IMR-90 (cell line): Measurements from ENCODE around the gene MOV10L1. TPM values are rescaled to one million over a fixed set of nuclear protein-coding genes. Genes with fewer than 3 reads are reported as not detected.
A peak's percentile ranks its signal among the peaks of the same experiment; 100 is the strongest.

Experiments used
- ATAC-seq: fragments of 200-7000 bp; cut with Tn5 transposase; 2 replicates; pipeline ENCODE4 v1.9.1; 2020; ENCODE audit warnings: low read depth, mild to moderate bottlenecking, moderate library complexity
- BruUV-seq: library from RNA; stranded (reverse); fragments of 400-500 nt; replicated peaks from 2 replicates; lab custom pipeline; 2021; lab: Mats Ljungman, UMichigan
- CTCF ChIA-PET: fragments of 300-600 bp; formaldehyde crosslinking; extraction: SDS; loops from one replicate; lab custom pipeline; 2021; ENCODE audit warnings: antibody characterized with exemption; lab: Yijun Ruan, JAX
- POLR2A ChIA-PET: fragments of 300-600 bp; sonication (Branson Sonifier 250); formaldehyde crosslinking; loops from one replicate; lab custom pipeline; 2022; ENCODE audit warnings: antibody characterized with exemption; ENCODE audit not compliant: unreplicated experiment; lab: Charles Lee
- DNase-seq: peaks from one replicate; pipeline ENCODE4 v3.0.0; 2013
- H2AFZ ChIP-seq: replicated peaks from 2 replicates; pipeline ENCODE3; 2013; ENCODE audit warnings: low read length, mild to moderate bottlenecking; ENCODE audit not compliant: poor library complexity
- H2AK5ac ChIP-seq: 2 replicates; pipeline ENCODE4 v1.6.1; 2013; ENCODE audit warnings: low read depth, low read length, inconsistent platforms
- H2AK9ac ChIP-seq: replicated peaks from 2 replicates; pipeline ENCODE3; 2013; ENCODE audit warnings: mild to moderate bottlenecking, low read depth, low read length, moderate library complexity; ENCODE audit not compliant: poor library complexity
- H2BK120ac ChIP-seq: 2 replicates; pipeline ENCODE4 v1.6.1; 2013; ENCODE audit warnings: low read depth, low read length, inconsistent platforms
- H2BK15ac ChIP-seq: 3 replicates; pipeline ENCODE4 v1.6.1; 2013; ENCODE audit warnings: low read depth, low read length, inconsistent platforms
- H2BK20ac ChIP-seq: 2 replicates; pipeline ENCODE4 v1.6.1; 2013; ENCODE audit warnings: low read depth, mild to moderate bottlenecking, inconsistent platforms, low read length, moderate library complexity
- H2BK5ac ChIP-seq: 2 replicates; pipeline ENCODE4 v1.6.1; 2013; ENCODE audit warnings: mild to moderate bottlenecking, low read depth, low read length, inconsistent platforms; ENCODE audit not compliant: poor library complexity, severe bottlenecking
- H3K14ac ChIP-seq: replicated peaks from 2 replicates; pipeline ENCODE4 v1.6.1; 2013; ENCODE audit warnings: low read depth, low read length, inconsistent platforms
- H3K18ac ChIP-seq: 2 replicates; pipeline ENCODE4 v1.6.1; 2013; ENCODE audit warnings: low read depth, low read length, control low read depth
- H3K23ac ChIP-seq: 2 replicates; pipeline ENCODE4 v1.6.1; 2013; ENCODE audit warnings: low read depth, low read length, inconsistent platforms
- H3K27ac ChIP-seq: 2 replicates; pipeline ENCODE4 v1.5.1; 2013; ENCODE audit warnings: mild to moderate bottlenecking, control low read depth, low read length; ENCODE audit not compliant: insufficient read depth
- H3K27me3 ChIP-seq: 2 replicates; pipeline ENCODE4 v1.6.1; 2013; ENCODE audit warnings: low read length; ENCODE audit not compliant: control insufficient read depth, insufficient read depth
- H3K36me3 ChIP-seq: 2 replicates; pipeline ENCODE4 v1.6.1; 2013; ENCODE audit warnings: low read length, mixed read lengths; ENCODE audit not compliant: control insufficient read depth, insufficient read depth
- H3K4ac ChIP-seq: 2 replicates; pipeline ENCODE4 v1.6.1; 2013; ENCODE audit warnings: low read depth, low read length, inconsistent platforms
- H3K4me1 ChIP-seq: 2 replicates; pipeline ENCODE4 v1.6.1; 2013; ENCODE audit warnings: low read length, mixed read lengths; ENCODE audit not compliant: control insufficient read depth, insufficient read depth
- H3K4me2 ChIP-seq: 2 replicates; pipeline ENCODE4 v1.6.1; 2013; ENCODE audit warnings: low read depth, mild to moderate bottlenecking, control low read depth, low read length, moderate library complexity
- H3K4me3 ChIP-seq: 2 replicates; pipeline ENCODE4 v1.5.1; 2013; ENCODE audit warnings: low read depth, mild to moderate bottlenecking, control low read depth, low read length, moderate library complexity; ENCODE audit not compliant: insufficient read depth
- H3K56ac ChIP-seq: 2 replicates; pipeline ENCODE4 v1.6.1; 2013; ENCODE audit warnings: low read length, inconsistent platforms; ENCODE audit not compliant: insufficient read depth; ENCODE audit errors: extremely low read depth
- H3K79me1 ChIP-seq, 2 experiments: 2 replicates each; pipeline ENCODE4 v1.6.1; 2013; ENCODE audit warnings: low read length in 2 of 2, inconsistent platforms in 1 of 2, low read depth in 1 of 2
- H3K9ac ChIP-seq: 2 replicates; pipeline ENCODE4 v1.6.1; 2013; ENCODE audit warnings: low read depth, low read length, control low read depth
- H3K9me1 ChIP-seq: 2 replicates; pipeline ENCODE4 v1.6.1; 2013; ENCODE audit warnings: low read length, inconsistent platforms; ENCODE audit not compliant: insufficient read depth
- H3K9me3 ChIP-seq: 2 replicates; pipeline ENCODE4 v1.6.1; 2013; ENCODE audit warnings: low read length; ENCODE audit not compliant: control insufficient read depth, insufficient read depth
- H4K20me1 ChIP-seq: 2 replicates; pipeline ENCODE4 v1.6.1; 2013; ENCODE audit warnings: low read length, inconsistent platforms; ENCODE audit not compliant: insufficient read depth
- H4K5ac ChIP-seq: 2 replicates; pipeline ENCODE4 v1.6.1; 2013; ENCODE audit warnings: mild to moderate bottlenecking, low read depth, low read length, control low read depth
- H4K8ac ChIP-seq, 2 experiments: 2 replicates each; pipeline ENCODE4 v1.6.1; 2013; ENCODE audit warnings: low read depth in 2 of 2, low read length in 2 of 2, control low read depth in 1 of 2, inconsistent platforms in 1 of 2
- H4K91ac ChIP-seq: 2 replicates; pipeline ENCODE4 v1.6.1; 2013; ENCODE audit warnings: low read depth, low read length, inconsistent platforms; ENCODE audit not compliant: insufficient read depth
- BHLHE40 ChIP-seq: fragments of 150-350 bp; IDR thresholded peaks from 2 replicates; pipeline ENCODE4 v1.6.1; 2016; ENCODE audit warnings: mild to moderate bottlenecking, low read depth, low read length
- CEBPB ChIP-seq: IDR thresholded peaks from 2 replicates; pipeline ENCODE4 v1.6.1; 2012; ENCODE audit warnings: low read depth, low read length, improper control_type of control experiment
- CHD1 ChIP-seq: IDR thresholded peaks from 2 replicates; pipeline ENCODE4 v1.6.1; 2012; ENCODE audit warnings: low read depth, low read length, improper control_type of control experiment
- CTCF ChIP-seq: conservative IDR thresholded peaks from 2 replicates; pipeline ENCODE4 v1.5.1; 2012; ENCODE audit warnings: mild to moderate bottlenecking, low read depth, low read length, improper control_type of control experiment
- FOS ChIP-seq: fragments of 150-350 bp; IDR thresholded peaks from 2 replicates; pipeline ENCODE4 v1.6.1; 2016; ENCODE audit warnings: low read depth, low read length
- MAZ ChIP-seq: IDR thresholded peaks from 2 replicates; pipeline ENCODE4 v1.6.1; 2012; ENCODE audit warnings: low read depth, mild to moderate bottlenecking, low read length, improper control_type of control experiment, moderate library complexity, borderline replicate concordance
- MXI1 ChIP-seq: IDR thresholded peaks from 2 replicates; pipeline ENCODE4 v1.6.1; 2012; ENCODE audit warnings: low read depth, mild to moderate bottlenecking, low read length, moderate library complexity, borderline replicate concordance
- POLR2A ChIP-seq: IDR thresholded peaks from 2 replicates; pipeline ENCODE4 v1.6.1; 2012; ENCODE audit warnings: mild to moderate bottlenecking, low read depth, low read length
- RAD21 ChIP-seq: IDR thresholded peaks from 2 replicates; pipeline ENCODE4 v1.6.1; 2012; ENCODE audit warnings: low read length, improper control_type of control experiment
- RCOR1 ChIP-seq: IDR thresholded peaks from 2 replicates; pipeline ENCODE4 v1.6.1; 2012; ENCODE audit warnings: mild to moderate bottlenecking, low read length, improper control_type of control experiment; ENCODE audit not compliant: insufficient replicate concordance
- RFX5 ChIP-seq: IDR thresholded peaks from 2 replicates; pipeline ENCODE4 v1.8.0; 2012; ENCODE audit warnings: low read depth, mild to moderate bottlenecking, low read length, moderate library complexity
- WGBS, 2 experiments: methylation state at CpG; one replicate each; pipeline versions ENCODE4 v1.1.5 to v1.1.7; 2013; ENCODE audit warnings: missing lambda C conversion rate in 2 of 2; ENCODE audit not compliant: insufficient read length in 1 of 2; ENCODE audit errors: extremely low coverage in 2 of 2; 5-methylcytosine and 5-hydroxymethylcytosine counted together
- dilution Hi-C: fragments of 300-500 bp; cut with HindIII; formaldehyde crosslinking; loops from one replicate; pipeline ENCODE4 v1.14.3; 2018; ENCODE audit warnings: low sequenced_read_pairs; ENCODE audit not compliant: unreplicated experiment
- in situ Hi-C: fragments of 300-500 bp; cut with MboI; formaldehyde crosslinking; loops from 3 replicates; pipeline ENCODE4 v1.14.3; 2019; ENCODE audit warnings: low sequenced_read_pairs, inconsistent platforms, mixed read lengths
- intact Hi-C: fragments of 100-400 bp; cut with micrococcal nuclease; formaldehyde crosslinking; loops from 2 replicates; pipeline ENCODE4 v1.10.0; 2022
- polyA plus RNA-seq, 3 experiments: library from polyadenylated mRNA; depleted of rRNA; stranded (reverse); fragments of >200 nt; gene quantifications; 2 replicates each; pipeline ENCODE4 v1.2.3, GENCODE V29; 2012; ENCODE audit warnings: low replicate concordance in 1 of 3
- total RNA-seq: library from RNA; depleted of rRNA; stranded (reverse); fragments of >200 nt; gene quantifications from 2 replicates; pipeline ENCODE4 v1.2.3, GENCODE V29; 2012

MOV10L1 gene
- total and polyA plus RNA-seq, 2 of the 4 experiments (the other 2 are of a cell fraction) = 0.72 to 1.4 TPM

GRCh38 chr22:50085211-50085972 is 4.4 kb upstream of the MOV10L1 start, which contains the start of gene MLC1:
TSS of gene MLC1 (minus strand) at chr22:50085426. CDS start at chr22:50084902, 524 bp downstream.
- H2BK15ac ChIP-seq = peak within 1 kb of the TSS; percentile 25; the same call in 1 of the 3 replicates
- peak within 1 kb of the TSS in 1 of 2 experiments; percentile 31; a peak in 1 of 4 replicates for H4K8ac ChIP-seq
- no peaks in the 10 kb centered on the region for H4K20me1 ChIP-seq
- no peak within 1 kb of the TSS for H4K91ac ChIP-seq
- H2BK5ac ChIP-seq = no peak within 1 kb of the TSS
- TF ChIP-seq CHD1 = no peak
- TF ChIP-seq FOS = no peak
- TF ChIP-seq POLR2A = no peak
- no peak for TF ChIP-seq CEBPB
- TF ChIP-seq RCOR1 = no peak
- TF ChIP-seq MXI1 = no peak
- TF ChIP-seq RAD21 = no peak
- TF ChIP-seq RFX5 = no peak
- TF ChIP-seq CTCF = no peak
- no peak for TF ChIP-seq BHLHE40
- no peak for TF ChIP-seq MAZ
- peak within 1 kb of the TSS; percentile 46; the same call in 1 of the 2 replicates for H2BK20ac ChIP-seq
- H2BK120ac ChIP-seq = no peak within 1 kb of the TSS
- H3K79me1 ChIP-seq = no peaks in the 10 kb centered on the region
- no peak for ATAC-seq
- H3K36me3 ChIP-seq = no peaks in the 10 kb centered on the region
- H2AK9ac ChIP-seq = peak within 1 kb of the TSS; percentile 48
- H2AFZ ChIP-seq = peak within 1 kb of the TSS; percentile 44
- no peak within 1 kb of the TSS for H3K56ac ChIP-seq
- no TSS peak for BruUV-seq
- no peak within 1 kb of the TSS for H3K23ac ChIP-seq
- in situ Hi-C loops (no loop called here), dilution Hi-C loops (no loop called here), intact Hi-C loops (loop anchor here (5.0 kb wide), 1 partner anchor 57 kb away; no protein-coding TSS in a partner anchor)
- DNase-seq = peak; percentile 25
- peaks cover 13% of the 10 kb centered on the region for H3K9me3 ChIP-seq
- no peak within 1 kb of the TSS; the same call in 1 of the 2 replicates for H3K4ac ChIP-seq
- H2AK5ac ChIP-seq = peak within 1 kb of the TSS; percentile 50; the same call in 1 of the 2 replicates
- WGBS, 2 experiments = 53% methylated on average over 10 of the region's 29 CpGs; no CpG with 5 or more reads in 1 of the 2 experiments
- peaks cover 6% of the 10 kb centered on the region; the same call in 1 of the 2 replicates for H3K9me1 ChIP-seq
- H3K4me3 ChIP-seq = no peak within 1 kb of the TSS
- H3K18ac ChIP-seq = no peak within 1 kb of the TSS; the same call in none of the 2 replicates
- 0 out of 2 replicates have a peak within 1 kb of the TSS, but pooled peaks have one; percentile 28 for H3K14ac ChIP-seq
- peak within 1 kb of the TSS; percentile 48 for H3K4me2 ChIP-seq
- CTCF ChIA-PET = no interaction called here
- POLR2A ChIA-PET = no interaction called here
- no peak within 1 kb of the TSS; the same call in 1 of the 2 replicates for H4K5ac ChIP-seq
- no peak within 1 kb of the TSS; the same call in 1 of the 2 replicates for H3K9ac ChIP-seq
- peaks cover 9% of the 10 kb centered on the region; the same call in 1 of the 2 replicates for H3K4me1 ChIP-seq
- H3K27me3 ChIP-seq = no peaks in the 10 kb centered on the region
- no peak within 1 kb of the TSS for H3K27ac ChIP-seq
